Left ventricle myocardium inferior (tissue), 1 donor: Measurements from ENCODE around the gene OGFOD1. TPM values are rescaled to one million over a fixed set of nuclear protein-coding genes. Genes with fewer than 3 reads are reported as not detected.

Experiments used
- DNase-seq: peaks from one replicate; pipeline ENCODE4 v3.0.0-alpha.2; 2020
- H3K27ac ChIP-seq: fragments of 200-600 bp; replicated peaks from 2 replicates; pipeline ENCODE4 v1.8.0; 2021
- H3K27me3 ChIP-seq: fragments of 200-600 bp; 2 replicates; pipeline ENCODE4 v1.8.0; 2021; ENCODE audit warnings: low read depth
- H3K36me3 ChIP-seq: fragments of 200-600 bp; 2 replicates; pipeline ENCODE4 v1.8.0; 2021
- H3K4me1 ChIP-seq: fragments of 200-600 bp; 2 replicates; pipeline ENCODE4 v1.8.0; 2021
- H3K4me3 ChIP-seq: fragments of 200-600 bp; 2 replicates; pipeline ENCODE4 v1.8.0; 2021; ENCODE audit warnings: mild to moderate bottlenecking, moderate library complexity
- H3K9me3 ChIP-seq: fragments of 200-600 bp; replicated peaks from 2 replicates; pipeline ENCODE4 v1.8.0; 2021
- CTCF ChIP-seq: fragments of 200-600 bp; IDR thresholded peaks from 2 replicates; pipeline ENCODE4 v1.8.0; 2021; ENCODE audit warnings: antibody characterized with exemption, mild to moderate bottlenecking, borderline replicate concordance
- intact Hi-C: fragments of 100-400 bp; cut with micrococcal nuclease; formaldehyde crosslinking; loops from one replicate; pipeline ENCODE4 v1.11.0; 2022
- total RNA-seq: library from RNA; stranded (reverse); fragmentation: NEBNext Ultra II Directional; extraction: Animal tissue kit (Norgen Biotek cat#: 25700); gene quantifications from one replicate; pipeline ENCODE4 v1.2.1, GENCODE V29; 2021
- donor health status: DM: no; HTN: yes; CAD: no; lungs with severe emphysema.

The OGFOD1 gene
- total RNA-seq, 1 donor from 2014 or later, result 35.4 TPM

- Histone ChIP-seq H3K4me3 (no peak overlapping the region), H3K36me3 (peaks cover 64% of the 10 kb centered on the region), H3K4me1 (peaks cover 18% of the 10 kb centered on the region), H3K27ac (no peak overlapping the region), H3K9me3 (no peaks in the 10 kb centered on the region), H3K27me3 (no peaks in the 10 kb centered on the region)
- no peak for TF ChIP-seq CTCF
- DNase-seq, result no peak
- intact Hi-C loops, result no loop called here
Observed at GRCh38 chr16:56411624-56412023, 39.7 kb upstream of the OGFOD1 start.

GRCh38 chr16:56413381-56413780 lies 38.0 kb upstream of the OGFOD1 start:
- Histone ChIP-seq H3K4me1 (peaks cover 18% of the 10 kb centered on the region), H3K27ac (no peak overlapping the region), H3K36me3 (peaks cover 46% of the 10 kb centered on the region), H3K27me3 (no peaks in the 10 kb centered on the region), H3K9me3 (no peaks in the 10 kb centered on the region), H3K4me3 (no peak overlapping the region)
- no peak for TF ChIP-seq CTCF
- intact Hi-C loops, result no loop called here
- DNase-seq, result no peak

GRCh38 chr16:56414366-56414765 lies 37.0 kb upstream of the OGFOD1 start:
- no peaks in the 10 kb centered on the region for H3K9me3 ChIP-seq
- H3K27me3 ChIP-seq, result no peaks in the 10 kb centered on the region
- peaks cover 18% of the 10 kb centered on the region for H3K4me1 ChIP-seq
- H3K4me3 ChIP-seq, result no peak overlapping the region
- intact Hi-C loops, result no loop called here
- no peak for DNase-seq
- no peak overlapping the region for H3K27ac ChIP-seq
- H3K36me3 ChIP-seq, result peaks cover 36% of the 10 kb centered on the region
- TF ChIP-seq CTCF, result no peak

GRCh38 chr16:56415875-56416274 lies 35.5 kb upstream of the OGFOD1 start:
- Histone ChIP-seq H3K27ac (no peak overlapping the region), H3K27me3 (no peaks in the 10 kb centered on the region), H3K4me3 (no peak overlapping the region), H3K9me3 (no peaks in the 10 kb centered on the region), H3K4me1 (peaks cover 27% of the 10 kb centered on the region), H3K36me3 (peaks cover 25% of the 10 kb centered on the region)
- DNase-seq, result no peak
- no peak for TF ChIP-seq CTCF
- intact Hi-C loops, result no loop called here

GRCh38 chr16:56417138-56417537 lies 34.2 kb upstream of the OGFOD1 start:
- no peak overlapping the region for H3K27ac ChIP-seq
- DNase-seq, result no peak
- H3K4me1 ChIP-seq, result peaks cover 34% of the 10 kb centered on the region
- H3K27me3 ChIP-seq, result no peaks in the 10 kb centered on the region
- peaks cover 13% of the 10 kb centered on the region for H3K36me3 ChIP-seq
- H3K9me3 ChIP-seq, result no peaks in the 10 kb centered on the region
- no peak overlapping the region for H3K4me3 ChIP-seq
- intact Hi-C loops, result no loop called here
- no peak for TF ChIP-seq CTCF
